Measurements from ENCODE around the gene RTN4R. TPM values are rescaled to one million over a fixed set of nuclear protein-coding genes. Genes with fewer than 3 reads are reported as not detected.

Gene RTN4R
- total and polyA plus RNA-seq, 9 of the 15 experiments (the other 6 are each of a cell fraction or from before 2014, with no cell fraction given): 0.04 to 2.8 (median 1.4) TPM; not detected in 3

DNA sequence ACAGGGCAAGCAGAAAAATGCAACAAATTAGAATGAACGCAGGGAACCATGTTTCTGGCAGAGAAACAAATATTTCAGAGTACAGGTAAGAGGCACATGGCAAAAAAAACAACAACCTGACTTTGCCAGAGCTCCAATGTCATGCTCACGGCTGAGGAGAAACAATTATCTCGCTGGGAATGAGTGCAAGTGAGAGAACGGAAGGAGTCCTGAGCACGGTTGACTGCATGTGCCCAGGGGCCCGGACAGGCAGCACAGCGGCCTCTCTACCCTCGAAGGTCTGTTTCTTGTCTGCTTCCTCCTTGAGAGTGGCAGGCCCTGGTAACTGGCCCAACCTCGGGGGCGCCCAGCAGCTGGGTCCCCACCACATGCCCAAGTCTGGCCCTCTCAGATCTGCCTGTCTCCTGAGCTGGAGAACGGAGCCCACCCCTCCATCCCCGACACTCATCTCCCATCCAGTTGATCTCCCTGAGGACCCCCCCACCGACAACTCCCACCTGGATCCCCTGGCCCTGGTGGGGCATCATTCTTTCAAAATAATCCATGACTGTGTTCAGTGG lies 24.6 kb upstream of the RTN4R start (continued):
- TF ChIP-seq HDAC6 (IDR thresholded peaks at IDR 0.05; ENCODE audit: low read depth, low read length) (peak; percentile 26; the same call in 1 of the 2 replicates), TCF3 (CRISPR knock-in tag; IDR thresholded peaks at IDR 0.05) (no peak), MBD2 (IDR thresholded peaks at IDR 0.05; ENCODE audit: borderline replicate concordance, low read depth) (0 out of 2 replicates have a peak, but pooled peaks have one; percentile 14), ETS1 (conservative IDR thresholded peaks at IDR 0.05; ENCODE audit: control insufficient read depth, low read depth, low read length) (0 out of 2 replicates have a peak, but pooled peaks have one; percentile 27), NR3C1 (CRISPR knock-in tag; IDR thresholded peaks at IDR 0.05) (no peak), MAX (CRISPR knock-in tag; IDR thresholded peaks at IDR 0.05) (0 out of 2 replicates have a peak, but pooled peaks have one; percentile 36)
- TF ChIP-seq, protein P1, sequence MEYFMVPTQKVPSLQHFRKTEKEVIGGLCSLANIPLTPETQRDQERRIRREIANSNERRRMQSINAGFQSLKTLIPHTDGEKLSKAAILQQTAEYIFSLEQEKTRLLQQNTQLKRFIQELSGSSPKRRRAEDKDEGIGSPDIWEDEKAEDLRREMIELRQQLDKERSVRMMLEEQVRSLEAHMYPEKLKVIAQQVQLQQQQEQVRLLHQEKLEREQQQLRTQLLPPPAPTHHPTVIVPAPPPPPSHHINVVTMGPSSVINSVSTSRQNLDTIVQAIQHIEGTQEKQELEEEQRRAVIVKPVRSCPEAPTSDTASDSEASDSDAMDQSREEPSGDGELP (CRISPR knock-in tag; IDR thresholded peaks at IDR 0.05; ENCODE audit: borderline replicate concordance): 0 out of 2 replicates have a peak, but pooled peaks have one; percentile 15

Data from K562 (cell line).